ENCODE measurements around the gene OAT.

DNA sequence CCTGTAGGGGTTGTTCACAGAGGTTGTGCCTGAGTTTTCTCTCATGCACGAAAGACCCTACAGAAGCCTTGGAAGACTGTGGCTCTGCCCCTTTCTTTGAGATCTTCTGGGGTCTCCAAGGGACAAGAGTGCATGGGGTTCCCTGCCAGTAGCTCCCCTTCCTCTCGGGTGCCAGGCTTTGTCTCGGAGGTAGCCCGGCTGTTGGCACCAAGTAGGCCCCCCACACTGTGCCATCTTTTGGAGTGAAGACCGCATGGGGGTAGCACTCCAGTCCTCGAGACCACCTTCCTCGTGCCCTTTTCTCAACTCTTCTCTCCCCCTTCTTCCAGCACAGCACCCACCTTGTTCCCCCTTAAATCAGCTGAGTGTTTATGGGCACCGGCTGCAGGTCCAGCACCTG, 41.6 kb downstream of the OAT start:
- TF ChIP-seq CTCF (IDR thresholded peaks at IDR 0.05) (no peak), POLR2A (IDR thresholded peaks at IDR 0.05) (no peak)
